Umbilical cord (tissue), 2 donors: ENCODE measurements around the gene MPRIP. TPM values are rescaled to one million over a fixed set of nuclear protein-coding genes. Genes with fewer than 3 reads are reported as not detected.

ENCODE experiments used
- DNase-seq: peaks from one replicate; pipeline ENCODE4 v3.0.0-alpha.2; 2015; ENCODE audit warnings: low spot score
- total RNA-seq: library from RNA; depleted of rRNA; stranded (reverse); fragments of >200 nt; gene quantifications from one replicate; pipeline ENCODE4 v1.2.3, GENCODE V29; 2014; ENCODE audit warnings: low replicate concordance; ENCODE audit not compliant: insufficient read depth

The MPRIP gene
- total RNA-seq, 1 donor from 2014 or later = 69.3 TPM

DNA sequence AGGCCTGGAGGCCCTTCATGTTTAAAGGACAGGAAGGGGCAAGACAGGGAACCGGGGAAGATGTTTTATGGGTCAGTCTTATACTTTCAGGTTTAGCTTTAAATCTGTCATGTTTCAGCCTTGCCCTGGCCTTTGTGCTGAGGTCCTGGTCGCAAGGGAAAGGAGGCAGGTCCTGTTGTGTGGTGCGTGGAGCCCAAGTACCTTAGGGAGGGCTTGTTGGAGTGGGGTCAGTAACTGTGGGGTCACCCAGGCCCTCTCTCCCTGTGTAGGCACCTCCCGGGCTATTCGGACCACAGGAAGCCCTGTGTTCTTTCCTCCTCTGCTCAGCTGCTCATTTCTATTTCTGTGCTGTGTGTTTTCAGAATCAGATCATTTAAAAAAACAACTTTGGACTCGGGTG is 42.7 kb downstream of the MPRIP start:
- DNase-seq = no peak

DNA sequence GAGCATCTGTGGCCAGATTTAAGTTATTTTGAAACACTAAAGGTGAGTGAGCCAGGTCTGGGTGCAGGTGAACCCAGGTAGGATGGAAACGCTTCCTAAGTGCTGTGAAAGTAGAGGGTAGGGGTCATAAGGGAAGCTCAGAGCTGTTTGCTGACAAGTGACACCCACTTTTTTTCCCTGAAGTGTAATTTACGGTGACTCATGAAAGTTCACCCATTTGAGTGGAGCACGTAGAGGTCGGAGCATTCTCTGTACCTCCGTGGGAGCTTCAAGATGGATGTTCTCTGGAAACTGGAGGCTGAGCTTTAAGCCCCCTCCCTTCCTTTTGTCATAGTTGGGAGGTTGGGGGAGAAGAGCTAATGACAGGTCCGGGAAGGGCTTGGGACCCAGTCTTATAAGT is 44.3 kb downstream of the MPRIP start:
- no peak for DNase-seq

DNA sequence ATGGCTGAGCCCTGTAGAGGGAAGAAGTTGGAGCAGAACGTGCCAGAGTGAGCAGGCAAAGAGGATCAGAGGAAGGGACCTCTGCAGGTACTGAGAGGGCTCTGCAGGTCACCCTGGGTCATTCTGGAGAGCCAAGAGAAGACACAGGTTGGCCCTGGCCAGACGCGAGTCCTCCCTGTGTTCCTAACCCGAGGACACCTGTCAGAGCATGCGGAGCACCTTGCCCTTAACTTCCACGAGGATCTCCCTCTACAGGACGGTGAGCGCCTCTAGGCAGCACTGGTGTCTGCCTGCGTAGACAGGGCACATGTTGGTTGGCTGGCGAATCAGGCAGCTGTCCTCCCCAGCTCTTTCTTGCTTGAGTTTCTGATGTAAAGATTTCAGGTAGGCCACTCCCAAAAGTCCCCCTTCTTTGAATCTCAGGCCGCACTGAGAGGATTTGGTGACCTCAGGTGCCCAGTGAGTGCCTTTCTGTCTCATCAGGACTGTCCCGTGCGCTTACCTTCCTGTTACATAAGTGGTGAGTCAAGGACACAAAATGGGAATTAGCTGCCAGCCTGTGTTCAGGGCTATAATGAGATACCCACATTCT is 45.3 kb downstream of the MPRIP start:
- no peak for DNase-seq

DNA sequence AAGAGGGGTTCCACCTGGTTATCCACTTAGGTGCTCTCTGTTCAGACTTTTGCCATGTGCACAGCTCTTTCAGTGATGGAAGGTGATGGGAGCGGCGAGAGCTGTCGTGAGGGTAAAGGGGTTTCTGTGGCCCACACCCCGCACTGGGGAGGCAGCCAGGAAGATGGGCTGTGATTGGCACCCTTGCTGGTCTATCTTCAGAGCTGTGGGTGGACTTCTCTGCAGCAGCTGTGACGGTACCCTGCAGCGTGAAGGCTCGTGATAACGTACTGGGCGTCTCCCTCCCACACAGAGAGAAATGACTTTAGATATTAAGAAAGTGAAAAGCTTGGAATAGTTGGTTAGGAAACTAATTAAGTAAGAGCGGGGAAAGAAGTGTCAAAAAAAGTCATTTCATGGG is 45.8 kb downstream of the MPRIP start:
- no peak for DNase-seq

DNA sequence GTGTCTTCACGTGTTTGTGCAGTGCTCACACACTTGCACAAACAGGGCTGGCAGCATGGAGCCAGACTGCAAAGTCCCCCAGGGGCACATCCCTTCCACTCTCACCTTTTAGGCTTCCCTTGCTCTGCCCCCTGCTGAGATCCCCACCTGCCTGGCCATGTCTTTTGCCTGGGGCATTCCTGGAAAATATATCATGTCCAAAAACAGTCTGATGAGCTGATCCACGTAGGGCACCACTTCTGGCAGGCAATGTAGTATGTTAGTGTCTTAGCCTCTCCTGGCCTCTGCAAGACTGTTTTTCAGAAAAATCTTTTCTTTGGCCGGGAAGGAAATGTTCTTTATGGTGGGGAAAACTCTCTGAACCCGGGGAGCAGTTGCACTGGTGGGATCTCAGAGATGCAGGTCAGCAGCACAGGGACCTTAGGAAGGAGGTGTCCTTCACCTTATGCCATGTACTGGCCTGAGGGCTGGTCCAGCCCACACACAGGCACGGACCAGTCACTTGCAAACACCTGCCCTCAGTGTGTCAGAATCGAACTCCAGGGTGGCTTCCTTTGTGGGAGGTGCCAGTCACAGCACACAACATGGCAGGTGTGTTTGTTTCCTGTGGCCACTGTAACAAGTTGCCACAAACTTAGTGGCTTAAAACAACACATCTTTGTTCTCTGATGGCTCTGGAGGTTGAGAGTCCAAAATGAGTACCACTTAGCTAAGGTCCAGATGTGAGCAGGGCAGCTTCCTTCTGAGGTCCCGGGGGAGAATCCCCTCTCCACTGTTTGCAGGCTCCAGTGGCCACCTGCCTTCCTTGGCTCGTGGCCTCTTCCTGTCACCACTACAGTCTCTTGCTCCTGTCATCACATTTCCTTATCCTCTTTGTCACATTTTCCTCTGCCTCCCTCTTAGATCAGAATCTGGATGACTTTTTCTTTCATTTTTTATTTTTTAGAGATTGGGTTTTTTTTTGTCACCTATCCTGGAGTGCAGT is 46.6 kb downstream of the MPRIP start:
- DNase-seq = no peak

DNA sequence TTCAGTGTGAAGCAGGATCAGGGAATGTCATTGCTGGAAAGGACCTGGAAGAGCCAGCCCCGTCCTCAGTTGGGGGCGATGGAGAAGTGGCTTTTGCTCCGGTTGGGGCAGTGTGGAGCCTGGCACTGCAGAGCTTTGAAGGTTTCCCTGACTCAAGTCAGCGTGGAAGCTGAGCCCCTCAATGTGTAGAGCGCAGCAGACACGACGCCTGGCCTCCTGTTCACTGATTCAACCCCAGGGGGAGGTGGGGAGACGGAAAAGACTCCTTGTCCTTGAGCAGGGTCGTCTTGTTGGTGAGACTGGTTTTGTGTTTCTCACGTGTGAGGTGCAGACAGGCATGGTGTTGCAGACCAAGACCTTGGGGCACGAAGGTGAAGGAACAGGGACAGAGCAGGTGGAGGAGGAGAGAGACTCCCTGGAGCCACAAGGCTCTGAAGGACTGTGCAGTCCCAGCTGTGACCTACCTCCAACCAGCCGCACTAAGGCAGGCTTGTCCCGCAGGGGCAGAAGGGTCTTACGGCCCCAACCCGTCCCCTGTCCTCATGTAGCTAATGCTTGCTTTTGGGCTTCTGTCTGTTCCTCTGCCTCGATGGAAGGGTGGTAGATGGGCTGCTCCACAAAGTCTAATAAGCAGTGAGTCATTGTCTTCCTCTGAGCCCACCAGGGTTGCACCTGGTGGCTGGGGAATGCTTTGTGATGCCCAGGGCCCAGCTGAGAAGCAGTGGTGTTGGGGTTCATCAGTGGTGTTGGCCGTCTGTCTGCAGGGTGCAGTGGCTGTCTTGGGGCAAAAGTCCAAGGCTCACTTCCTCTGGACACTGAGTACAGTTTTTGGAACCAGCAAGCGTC is 47.8 kb downstream of the MPRIP start:
- DNase-seq = no peak

DNA sequence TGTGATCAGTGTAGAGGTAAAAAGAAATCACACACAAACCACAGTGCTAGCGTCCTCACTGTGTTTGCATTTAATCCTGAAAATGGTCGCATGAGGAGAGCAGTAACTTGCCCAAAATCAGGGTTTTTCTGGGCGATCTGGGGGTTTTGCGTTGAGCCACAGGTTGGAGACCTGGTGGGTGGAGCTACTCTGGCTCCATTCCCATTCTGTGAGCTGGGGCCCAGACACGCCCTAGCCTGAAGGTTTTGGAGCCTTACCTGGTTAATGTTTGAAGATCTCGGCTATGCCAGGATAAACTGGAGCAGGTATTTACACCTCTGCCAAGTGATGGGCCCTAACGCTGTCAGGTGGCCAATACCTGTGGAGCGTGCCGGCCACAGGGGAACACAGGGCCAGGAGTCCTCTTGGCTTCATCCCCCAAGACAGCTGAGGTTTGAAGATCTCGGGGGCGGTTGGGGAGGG is 48.4 kb downstream of the MPRIP start:
- no peak for DNase-seq

DNA sequence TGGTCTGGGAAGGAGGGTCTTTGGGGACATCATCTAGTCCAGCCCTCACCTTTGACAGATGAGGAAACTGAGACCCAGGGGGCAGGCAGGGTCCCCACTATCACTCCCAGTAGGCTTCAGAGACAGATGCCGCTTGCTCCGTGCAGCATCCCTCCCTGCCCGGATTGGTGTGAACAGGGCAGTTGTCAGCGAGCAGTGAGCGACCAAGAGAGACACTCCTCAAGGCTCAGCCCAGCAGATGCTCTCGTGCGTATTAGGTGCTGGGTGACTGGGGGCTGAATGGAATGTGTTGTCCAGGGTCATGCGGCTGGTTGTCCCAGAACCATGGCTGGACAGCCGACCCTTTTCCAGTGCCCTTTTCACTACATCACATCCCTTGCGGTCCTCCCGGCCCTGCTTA is 49.0 kb downstream of the MPRIP start:
- DNase-seq = no peak

DNA sequence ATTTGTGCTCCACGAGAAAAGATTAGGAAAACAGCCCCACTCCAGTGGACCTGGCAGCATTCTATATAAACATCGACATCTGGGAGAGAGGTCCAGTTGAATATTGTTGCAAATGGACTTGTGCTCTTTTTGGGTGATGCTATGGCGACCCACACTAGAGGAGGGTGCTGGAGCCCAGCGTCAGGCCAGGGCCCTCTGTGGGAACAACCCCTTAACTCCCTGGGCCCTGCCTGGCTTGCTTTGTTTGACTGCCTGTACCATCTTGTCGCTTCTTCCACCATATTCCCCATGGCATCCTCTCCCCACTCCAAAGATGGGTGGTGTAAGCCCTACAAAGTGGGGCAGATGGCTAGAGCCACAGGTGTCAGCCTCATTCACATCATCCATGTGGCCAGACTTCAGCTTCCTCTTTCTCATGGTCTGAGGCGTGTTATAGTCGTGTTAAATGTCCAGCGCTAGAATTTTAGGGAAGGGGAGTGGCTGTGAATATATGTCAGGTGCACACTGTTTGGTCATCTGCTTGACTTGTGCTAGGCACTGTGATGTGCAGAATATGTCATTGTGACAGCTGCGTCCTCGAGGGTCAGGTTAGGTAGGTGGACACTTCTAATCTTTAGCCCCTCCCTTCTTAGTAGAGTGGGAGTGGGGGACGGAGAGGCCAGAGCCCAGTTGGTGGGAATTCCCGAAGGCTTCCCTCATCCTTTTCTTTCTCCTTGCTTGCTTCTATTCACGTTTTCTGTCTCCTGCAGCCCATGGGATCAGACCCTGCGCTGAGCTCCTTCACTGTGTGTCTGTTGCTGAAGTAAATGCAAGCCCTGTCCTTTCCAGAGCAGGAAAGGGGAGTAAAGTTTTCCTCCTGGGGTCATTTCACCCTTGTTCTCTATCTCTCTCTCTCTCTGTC is 49.8 kb downstream of the MPRIP start:
- no peak for DNase-seq

DNA sequence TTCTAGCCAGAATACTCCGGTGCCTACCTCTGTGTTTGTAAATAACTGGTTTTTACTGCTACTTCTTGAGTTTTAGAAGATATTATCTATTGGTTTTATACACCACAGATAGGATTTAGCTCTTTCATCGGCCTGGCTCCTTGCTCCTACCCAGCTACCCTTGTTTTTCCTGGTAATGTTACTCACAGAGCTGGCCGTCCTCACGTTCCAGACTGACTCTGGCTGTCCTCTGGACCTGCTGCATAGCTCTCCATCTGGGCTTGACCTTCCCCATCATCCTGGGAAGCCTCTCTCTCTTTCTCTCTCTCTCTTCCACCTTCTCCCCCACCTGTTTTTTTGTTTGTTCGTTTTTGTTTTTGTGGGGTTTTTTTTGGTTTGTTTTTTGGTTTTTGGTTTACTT is 51.5 kb downstream of the MPRIP start:
- DNase-seq = no peak

DNA sequence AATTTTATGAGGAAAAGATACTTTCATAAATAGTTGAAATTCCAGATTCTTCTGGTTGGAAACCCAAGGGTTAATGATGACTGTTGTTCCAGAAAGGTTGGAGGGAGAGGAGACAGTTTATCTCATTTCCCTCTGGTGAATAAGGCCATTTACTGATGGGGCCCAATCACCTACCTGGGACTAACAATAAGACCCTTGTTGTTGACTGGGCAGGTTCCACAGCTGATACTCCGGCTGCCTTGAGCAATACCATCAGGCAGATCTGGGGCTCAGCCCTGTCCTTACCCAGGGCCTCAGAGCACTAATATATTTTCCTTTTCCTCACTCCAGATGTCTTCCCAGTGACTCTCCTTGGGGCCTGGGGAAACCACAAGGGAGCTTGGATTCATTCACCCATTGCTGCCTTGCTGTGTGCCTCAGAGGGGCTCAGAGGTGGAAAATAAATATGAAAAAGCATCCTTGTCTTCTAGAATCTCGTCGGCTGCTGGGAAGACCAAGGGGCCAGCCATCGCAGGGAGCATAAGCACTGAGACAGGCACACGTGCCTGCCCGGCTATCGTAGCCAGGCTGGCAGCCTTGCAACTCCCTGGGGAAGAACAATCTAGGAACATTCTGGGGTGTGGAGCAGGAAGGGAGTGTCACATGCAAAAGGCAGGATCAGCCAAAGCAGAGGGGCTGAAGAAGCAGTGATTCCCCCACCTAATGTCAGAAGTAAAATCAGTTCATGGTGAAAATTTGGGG is 54.4 kb downstream of the MPRIP start:
- DNase-seq = peak; percentile 85

DNA sequence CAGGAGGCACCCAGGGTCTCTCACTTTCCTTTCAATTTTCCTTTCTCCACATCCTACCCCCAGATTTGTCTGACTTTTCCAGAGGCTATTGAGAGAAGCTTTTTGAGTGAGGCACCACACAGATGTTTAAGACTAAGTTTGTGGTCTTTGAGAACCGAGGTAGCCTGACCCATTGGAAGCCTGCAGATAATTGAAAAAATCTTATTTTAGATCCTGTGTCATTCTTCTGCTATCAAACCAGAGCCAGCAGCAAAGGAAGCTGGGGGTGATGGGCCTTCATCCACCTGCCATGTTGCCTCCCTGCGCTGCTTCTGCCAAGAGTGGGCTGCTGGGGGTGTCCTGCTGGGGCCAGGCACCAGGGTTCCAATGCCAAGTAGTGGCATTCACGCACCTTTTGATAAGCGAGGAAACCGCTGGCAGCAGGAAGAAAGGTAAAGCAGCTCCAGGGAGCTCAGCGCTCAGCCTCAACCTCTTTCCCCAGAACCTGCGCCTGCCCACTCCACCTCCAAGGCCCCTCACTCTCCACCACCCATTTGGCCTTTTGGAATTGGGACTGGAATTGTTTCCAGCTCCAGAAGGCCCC is 55.6 kb downstream of the MPRIP start:
- DNase-seq = no peak

DNA sequence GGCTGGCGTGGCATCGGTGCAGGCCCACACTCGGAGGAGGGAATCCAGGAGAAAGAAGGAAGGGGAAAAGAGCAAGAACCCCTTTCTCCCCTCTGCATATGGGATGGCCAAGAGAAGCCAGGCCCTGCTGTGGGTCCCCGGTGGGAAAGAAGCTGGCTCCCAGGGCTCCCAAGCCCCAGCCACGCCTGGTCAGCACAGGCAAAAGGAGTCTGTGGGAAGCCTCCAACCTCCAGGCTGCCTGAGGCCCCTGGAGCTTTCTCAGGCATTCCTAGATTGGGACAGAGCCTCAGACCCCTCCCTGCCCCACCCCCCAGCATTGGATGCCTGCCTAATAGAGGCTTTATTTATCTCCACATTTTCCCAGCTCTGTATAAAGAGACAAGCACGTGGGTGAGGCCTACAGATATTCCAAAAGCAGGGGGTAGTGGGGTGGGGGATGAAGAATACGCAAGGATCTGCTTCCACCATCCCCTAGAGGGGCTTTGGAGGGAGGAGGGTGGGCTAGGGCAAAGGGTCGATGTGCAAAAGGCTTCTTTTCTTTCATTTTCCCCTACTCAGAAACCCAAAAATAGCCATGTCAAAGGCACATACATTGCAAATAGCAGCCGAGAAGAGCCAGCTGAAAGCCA is 56.4 kb downstream of the MPRIP start:
- peak; percentile 94 for DNase-seq

DNA sequence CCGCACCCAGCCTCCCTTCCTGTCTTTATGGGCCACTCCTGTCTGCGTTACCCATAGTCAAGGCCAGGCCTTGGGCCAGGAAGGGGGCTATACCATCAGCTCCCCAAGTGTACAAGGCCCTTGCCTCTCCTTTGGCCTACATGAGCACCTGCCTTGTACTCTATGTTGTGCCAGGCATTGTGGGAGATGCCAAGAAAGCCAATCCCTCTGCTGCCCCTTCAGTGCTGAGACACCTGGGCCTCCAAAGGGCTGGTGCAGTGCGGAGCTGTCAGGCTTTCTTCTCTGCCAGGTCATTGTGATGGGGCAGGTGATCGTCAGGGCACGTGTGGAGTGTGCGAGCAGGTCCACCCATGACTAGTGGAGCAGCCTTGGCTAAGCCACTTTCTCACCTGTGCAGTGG is 59.9 kb downstream of the MPRIP start:
- no peak for DNase-seq

DNA sequence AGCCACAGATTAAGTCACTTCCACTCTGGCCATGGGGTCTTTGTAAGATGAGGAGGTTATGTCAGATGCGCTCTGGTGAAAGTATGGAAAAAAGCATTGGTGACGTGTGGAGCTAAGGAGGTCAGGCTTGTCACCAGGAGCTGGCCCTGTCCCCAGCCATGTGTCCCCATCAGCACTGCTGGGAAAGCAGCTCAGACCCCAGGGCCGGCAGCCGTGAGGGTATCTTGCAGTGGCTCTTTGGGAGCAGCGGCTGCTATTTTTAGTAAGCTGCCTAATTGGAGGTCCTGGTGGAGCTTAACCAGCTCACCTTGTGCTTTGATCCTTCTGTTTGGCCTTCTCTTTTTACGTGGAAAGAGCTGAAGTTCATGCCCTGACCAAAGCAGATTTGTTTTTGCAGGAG is 60.9 kb downstream of the MPRIP start:
- no peak for DNase-seq

DNA sequence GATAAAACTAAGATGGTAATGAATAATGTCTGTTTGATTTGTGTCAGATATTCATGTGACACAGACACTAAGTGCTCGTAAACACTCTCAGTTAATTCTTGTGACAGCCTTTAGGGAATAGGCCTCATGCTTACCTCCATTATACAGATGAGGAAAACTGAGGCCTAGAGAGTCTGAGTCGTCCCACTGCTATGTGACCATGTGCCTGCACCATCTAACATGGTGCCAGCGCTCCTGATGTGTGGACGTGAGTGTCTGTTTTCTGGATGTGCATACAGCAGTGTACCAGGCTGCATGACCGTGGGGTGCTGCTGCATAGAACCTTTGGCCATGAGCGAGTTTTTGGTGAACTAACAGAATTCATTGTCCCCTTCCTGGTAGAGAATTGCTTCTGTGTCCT is 61.8 kb downstream of the MPRIP start:
- no peak for DNase-seq

DNA sequence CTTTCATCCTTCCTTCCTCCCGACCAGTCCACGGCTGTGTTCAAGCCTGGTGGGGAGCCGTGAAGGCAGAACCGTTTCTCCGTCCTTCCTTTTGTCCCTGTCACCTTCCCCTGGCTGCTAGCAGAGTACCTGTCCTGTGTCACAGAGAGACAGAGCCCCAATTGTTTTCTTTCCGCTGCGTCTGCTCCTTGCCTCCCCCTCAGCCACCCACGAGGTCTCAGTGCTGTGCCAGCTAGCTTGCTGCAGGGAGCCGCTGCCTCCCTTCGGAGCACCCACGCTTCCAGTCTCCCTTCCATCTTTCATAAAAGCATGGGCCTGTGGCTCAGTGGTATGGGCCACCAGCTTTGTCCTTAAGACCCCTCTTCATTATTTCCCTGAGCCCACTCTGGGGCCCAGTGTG is 62.2 kb downstream of the MPRIP start:
- no peak for DNase-seq

DNA sequence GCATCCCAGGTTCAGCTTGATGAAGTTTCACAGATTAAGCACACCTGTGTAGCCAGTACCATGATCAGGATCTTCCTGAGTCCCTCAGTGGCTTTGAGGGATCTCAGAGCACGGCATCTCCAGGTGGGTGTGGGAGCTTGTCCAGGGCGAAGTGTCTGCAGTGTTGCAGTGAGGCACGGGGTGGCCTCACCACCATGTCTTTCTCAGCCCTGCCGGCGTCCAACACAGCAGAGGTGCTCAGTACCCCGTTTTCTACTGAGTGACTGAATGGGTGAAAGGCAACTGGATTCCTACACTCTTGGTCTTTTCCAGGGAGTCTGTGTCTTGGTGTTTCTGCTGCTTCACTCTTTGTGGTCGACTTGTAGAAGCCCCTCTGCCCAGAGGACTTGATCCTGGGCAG is 63.7 kb downstream of the MPRIP start:
- DNase-seq = no peak

DNA sequence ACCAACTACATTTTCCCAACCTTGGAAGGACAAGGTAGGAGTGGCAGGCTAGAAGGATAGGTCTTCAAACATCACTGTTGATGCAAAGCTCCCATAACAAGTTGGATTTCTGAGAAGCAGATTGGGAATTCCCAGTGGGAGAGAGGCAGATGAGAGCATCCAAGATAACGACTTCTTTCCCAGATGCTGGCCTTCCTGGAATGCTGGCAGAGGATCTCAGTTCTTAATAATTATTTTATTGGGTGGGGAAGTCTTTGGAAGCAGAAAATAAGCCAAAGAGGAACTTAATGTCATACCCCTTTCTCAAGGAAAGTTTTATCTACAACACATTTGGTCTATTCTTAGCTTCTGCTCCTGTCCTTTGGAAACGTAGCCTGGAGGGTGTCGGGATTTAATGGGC is 64.5 kb downstream of the MPRIP start:
- DNase-seq = peak; percentile 40

DNA sequence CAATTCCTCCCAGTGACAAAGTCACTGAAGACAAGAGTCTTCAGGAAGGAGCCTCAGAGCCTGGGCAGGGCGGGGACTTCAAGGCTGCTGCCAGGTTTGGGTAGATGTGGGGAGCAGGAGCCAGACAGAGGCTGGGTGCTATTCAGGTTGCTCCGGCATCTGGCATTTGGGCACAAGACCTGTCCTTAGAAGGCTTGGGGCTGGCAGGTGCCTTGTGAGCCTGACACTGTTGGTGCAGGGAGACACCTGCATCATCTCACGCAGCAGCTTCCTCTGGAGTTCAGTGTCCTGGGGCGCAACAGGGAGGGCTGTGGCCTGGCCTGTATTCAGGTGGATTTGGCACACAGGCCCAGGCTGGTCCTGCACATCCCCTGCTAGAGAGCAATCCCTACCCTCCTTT is 65.0 kb downstream of the MPRIP start:
- no peak for DNase-seq
